ENCODE measurements around the gene PSG1.
A peak's percentile ranks its signal among the peaks of the same experiment; 100 is the strongest.
"Not testable (repeated sequence)": the region's sequence is repeated elsewhere in the genome, so short reads cannot be mapped to it uniquely, and the experiment has no call there.

The PSG1 gene

GRCh38 chr19:42856866-42857543, 22.5 kb downstream of the PSG1 start:
- not testable (repeated sequence) for H3K27me3 ChIP-seq (ENCODE audit: insufficient read depth, low read length, poor library complexity); H3K4me1 ChIP-seq (ENCODE audit: insufficient read depth, low read length); H3K9me3 ChIP-seq (ENCODE audit: insufficient read depth, low read length, severe bottlenecking); H4K20me1 ChIP-seq (ENCODE audit: insufficient read depth, low read length); H3K36me3 ChIP-seq (ENCODE audit: insufficient read depth, low read length); H3K4me2 ChIP-seq (ENCODE audit: insufficient read depth, low read length); H3K27ac ChIP-seq (ENCODE audit: low read length); H3K9ac ChIP-seq (ENCODE audit: low read depth, low read length); H2AFZ ChIP-seq (ENCODE audit: low read depth, low read length); H3K79me2 ChIP-seq (ENCODE audit: insufficient read depth, low read length); ATAC-seq (ENCODE audit: insufficient read depth, low read depth); H3K4me3 ChIP-seq (ENCODE audit: low read depth in 1 of 2, low read length in 2 of 2)
- peak; percentile 72 for TF ChIP-seq CTCF (IDR thresholded peaks at IDR 0.05; ENCODE audit: borderline replicate concordance, extremely low read depth, low read length, poor library complexity, severe bottlenecking)
- peak; percentile 13 for DNase-seq

- DNase-seq; H3K4me3 ChIP-seq (ENCODE audit: low read depth in 1 of 2, low read length in 2 of 2); H3K9ac ChIP-seq (ENCODE audit: low read depth, low read length); H3K4me2 ChIP-seq (ENCODE audit: insufficient read depth, low read length); ATAC-seq (ENCODE audit: insufficient read depth, low read depth); H3K36me3 ChIP-seq (ENCODE audit: insufficient read depth, low read length); H3K9me3 ChIP-seq (ENCODE audit: insufficient read depth, low read length, severe bottlenecking); H3K27ac ChIP-seq (ENCODE audit: low read length); H3K79me2 ChIP-seq (ENCODE audit: insufficient read depth, low read length); H4K20me1 ChIP-seq (ENCODE audit: insufficient read depth, low read length); H3K4me1 ChIP-seq (ENCODE audit: insufficient read depth, low read length); H3K27me3 ChIP-seq (ENCODE audit: insufficient read depth, low read length, poor library complexity); H2AFZ ChIP-seq (ENCODE audit: low read depth, low read length): not testable (repeated sequence)
Observed at GRCh38 chr19:42854745-42855144, 24.8 kb downstream of the PSG1 start.

- H3K4me1 ChIP-seq (ENCODE audit: insufficient read depth, low read length); ATAC-seq (ENCODE audit: insufficient read depth, low read depth); H3K36me3 ChIP-seq (ENCODE audit: insufficient read depth, low read length); H3K4me2 ChIP-seq (ENCODE audit: insufficient read depth, low read length); H3K27ac ChIP-seq (ENCODE audit: low read length); H3K4me3 ChIP-seq (ENCODE audit: low read depth in 1 of 2, low read length in 2 of 2); DNase-seq; H3K27me3 ChIP-seq (ENCODE audit: insufficient read depth, low read length, poor library complexity); H3K79me2 ChIP-seq (ENCODE audit: insufficient read depth, low read length); H2AFZ ChIP-seq (ENCODE audit: low read depth, low read length); H4K20me1 ChIP-seq (ENCODE audit: insufficient read depth, low read length); H3K9me3 ChIP-seq (ENCODE audit: insufficient read depth, low read length, severe bottlenecking); H3K9ac ChIP-seq (ENCODE audit: low read depth, low read length): not testable (repeated sequence)
Observed at GRCh38 chr19:42853231-42853630, 26.3 kb downstream of the PSG1 start.

GRCh38 chr19:42852821-42853220, 26.7 kb downstream of the PSG1 start:
- ATAC-seq (ENCODE audit: insufficient read depth, low read depth); H3K4me1 ChIP-seq (ENCODE audit: insufficient read depth, low read length); DNase-seq: not testable (repeated sequence)

GRCh38 chr19:42851718-42852280, 27.7 kb downstream of the PSG1 start:
- not testable (repeated sequence) for H4K20me1 ChIP-seq (ENCODE audit: insufficient read depth, low read length); DNase-seq; H3K36me3 ChIP-seq (ENCODE audit: insufficient read depth, low read length); H3K79me2 ChIP-seq (ENCODE audit: insufficient read depth, low read length); H3K9me3 ChIP-seq (ENCODE audit: insufficient read depth, low read length, severe bottlenecking); H3K9ac ChIP-seq (ENCODE audit: low read depth, low read length); H3K4me2 ChIP-seq (ENCODE audit: insufficient read depth, low read length); H2AFZ ChIP-seq (ENCODE audit: low read depth, low read length); H3K27ac ChIP-seq (ENCODE audit: low read length); H3K4me1 ChIP-seq (ENCODE audit: insufficient read depth, low read length); H3K4me3 ChIP-seq (ENCODE audit: low read depth in 1 of 2, low read length in 2 of 2); H3K27me3 ChIP-seq (ENCODE audit: insufficient read depth, low read length, poor library complexity); ATAC-seq (ENCODE audit: insufficient read depth, low read depth)

More at GRCh38 chr19:42852821-42853220, 26.7 kb downstream of the PSG1 start:
- not testable (repeated sequence) for H3K27me3 ChIP-seq (ENCODE audit: insufficient read depth, low read length, poor library complexity); H3K27ac ChIP-seq (ENCODE audit: low read length); H4K20me1 ChIP-seq (ENCODE audit: insufficient read depth, low read length); H3K36me3 ChIP-seq (ENCODE audit: insufficient read depth, low read length); H3K4me2 ChIP-seq (ENCODE audit: insufficient read depth, low read length); H3K4me3 ChIP-seq (ENCODE audit: low read depth in 1 of 2, low read length in 2 of 2); H2AFZ ChIP-seq (ENCODE audit: low read depth, low read length); H3K79me2 ChIP-seq (ENCODE audit: insufficient read depth, low read length); H3K9ac ChIP-seq (ENCODE audit: low read depth, low read length); H3K9me3 ChIP-seq (ENCODE audit: insufficient read depth, low read length, severe bottlenecking)

Data from DND-41 (cell line).